ENCODE measurements around the gene SORT1.
"Not testable (repeated sequence)": the region's sequence is repeated elsewhere in the genome, so short reads cannot be mapped to it uniquely, and the experiment has no call there.

SORT1 gene

GRCh38 chr1:109312978-109313775 is 84.5 kb downstream of the SORT1 start:
- TF ChIP-seq CTCF (IDR thresholded peaks at IDR 0.05; ENCODE audit: insufficient read depth, low read depth, low read length, missing control alignments), result no peak
- no peak overlapping the region for H3K4me3 ChIP-seq (ENCODE audit: low read length)
- no peak for DNase-seq (ENCODE audit: low read depth)

GRCh38 chr1:109312246-109312645 is 85.5 kb downstream of the SORT1 start:
- H3K4me3 ChIP-seq (ENCODE audit: low read length), result no peak overlapping the region
- no peak for DNase-seq (ENCODE audit: low read depth)
- TF ChIP-seq CTCF (IDR thresholded peaks at IDR 0.05; ENCODE audit: insufficient read depth, low read depth, low read length, missing control alignments), result no peak

GRCh38 chr1:109309347-109309746 is 88.4 kb downstream of the SORT1 start:
- no peak for DNase-seq (ENCODE audit: low read depth)
- TF ChIP-seq CTCF (IDR thresholded peaks at IDR 0.05; ENCODE audit: insufficient read depth, low read depth, low read length, missing control alignments), result no peak
- H3K4me3 ChIP-seq (ENCODE audit: low read length), result no peak overlapping the region

- H3K4me3 ChIP-seq (ENCODE audit: low read length), result no peak overlapping the region
- DNase-seq (ENCODE audit: low read depth), result no peak
- TF ChIP-seq CTCF (IDR thresholded peaks at IDR 0.05; ENCODE audit: insufficient read depth, low read depth, low read length, missing control alignments), result no peak
These were observed 90.3 kb downstream of the SORT1 start for GRCh38 chr1:109307274-109308021.

- H3K4me3 ChIP-seq (ENCODE audit: low read length), result no peak within 1 kb of the TSS
- TF ChIP-seq CTCF (IDR thresholded peaks at IDR 0.05; ENCODE audit: insufficient read depth, low read depth, low read length, missing control alignments), result no peak
- no peak for DNase-seq (ENCODE audit: low read depth)
These were observed 90.9 kb downstream of the SORT1 start, which contains the start of gene MYBPHL for GRCh38 chr1:109306832-109307273. Gene MYBPHL, minus strand, starts transcription at chr1:109307011. Its CDS starts 20 bp downstream, at chr1:109306991.

- not testable (repeated sequence) for H3K4me3 ChIP-seq (ENCODE audit: low read length); DNase-seq (ENCODE audit: low read depth)
These were observed 91.7 kb downstream of the SORT1 start for GRCh38 chr1:109305991-109306390.

- no peak overlapping the region for H3K4me3 ChIP-seq (ENCODE audit: low read length)
- TF ChIP-seq CTCF (IDR thresholded peaks at IDR 0.05; ENCODE audit: insufficient read depth, low read depth, low read length, missing control alignments), result no peak
These were observed 93.3 kb downstream of the SORT1 start for GRCh38 chr1:109304226-109304920.

More at GRCh38 chr1:109304226-109304920, 93.3 kb downstream of the SORT1 start:
- DNase-seq (ENCODE audit: low read depth), result no peak

Data from epithelial cell of esophagus (primary cell).